Fibroblast of villous mesenchyme (primary cell): ENCODE results near the gene DPPA2. TPM values are rescaled to one million over a fixed set of nuclear protein-coding genes. Genes with fewer than 3 reads are reported as not detected.
"Not testable (repeated sequence)": the region's sequence is repeated elsewhere in the genome, so short reads cannot be mapped to it uniquely, and the experiment has no call there.

Experiments used
- DNase-seq: peaks from one replicate; pipeline ENCODE4 v3.0.0-alpha.2; 2010; ENCODE audit warnings: low read depth
- H3K4me3 ChIP-seq: 2 replicates; pipeline ENCODE4 v1.5.1; 2011; ENCODE audit warnings: low read depth, mild to moderate bottlenecking, low read length
- CTCF ChIP-seq: IDR thresholded peaks from 2 replicates; pipeline ENCODE4 v1.5.1; 2012; ENCODE audit warnings: low read depth, mild to moderate bottlenecking, low read length; ENCODE audit not compliant: insufficient read depth
- total RNA-seq: library from RNA; depleted of rRNA; stranded (reverse); fragments of >200 nt; gene quantifications from 2 replicates; pipeline ENCODE4 v1.2.3, GENCODE V29; 2012

Gene DPPA2
- total RNA-seq, result not detected in 2 replicates

GRCh38 chr3:109316162-109316730, at the start of gene DPPA2:
Gene DPPA2 (minus strand): TSS chr3:109316517. CDS start chr3:109314542, 1,975 bp downstream.
- DNase-seq, result no peak
- TF ChIP-seq CTCF, result no peak
- no peak within 1 kb of the TSS for H3K4me3 ChIP-seq

- no peak overlapping the region for H3K4me3 ChIP-seq
- TF ChIP-seq CTCF, result no peak
- DNase-seq, result no peak
Measured at GRCh38 chr3:109364088-109364487, 47.8 kb upstream of the DPPA2 start.

- no peak overlapping the region for H3K4me3 ChIP-seq
- DNase-seq, result no peak
- TF ChIP-seq CTCF, result no peak
Measured at GRCh38 chr3:109363634-109364033, 47.3 kb upstream of the DPPA2 start.

- no peak for TF ChIP-seq CTCF
- DNase-seq, result no peak
- H3K4me3 ChIP-seq, result no peak overlapping the region
Measured at GRCh38 chr3:109362823-109363222, 46.5 kb upstream of the DPPA2 start.

GRCh38 chr3:109358809-109359208, 42.5 kb upstream of the DPPA2 start:
- not testable (repeated sequence) for H3K4me3 ChIP-seq, DNase-seq

GRCh38 chr3:109356442-109357155, 40.3 kb upstream of the DPPA2 start:
- no peak overlapping the region for H3K4me3 ChIP-seq
- no peak for TF ChIP-seq CTCF
- DNase-seq, result no peak

- H3K4me3 ChIP-seq, result no peak overlapping the region
- no peak for TF ChIP-seq CTCF
- DNase-seq, result no peak
Measured at GRCh38 chr3:109355625-109356441, 39.5 kb upstream of the DPPA2 start.
